Activated CD8-positive, alpha-beta memory T cell treated with anti-CD3 and anti-CD28 coated beads for 36 hours (primary cell): ENCODE results near the gene CDC42BPG. TPM values are rescaled to one million over a fixed set of nuclear protein-coding genes. Genes with fewer than 3 reads are reported as not detected.

Experiments
- CTCF ChIA-PET: fragments of 350-600 bp; sonication (Branson Sonifier 250); formaldehyde crosslinking; loops from one replicate; lab custom pipeline; 2021; ENCODE audit warnings: antibody characterized with exemption; lab: Charles Lee
- POLR2A ChIA-PET: fragments of 350-600 bp; sonication (Branson Sonifier 250); formaldehyde crosslinking; loops from one replicate; lab custom pipeline; 2021; ENCODE audit warnings: antibody characterized with exemption; lab: Charles Lee
- total RNA-seq, 2 experiments: library from RNA; stranded (reverse); gene quantifications; one replicate each; pipeline ENCODE4 v1.2.3, GENCODE V29; 2021

The CDC42BPG gene
- total RNA-seq, 2 experiments from 2014 or later = 0.11 to 0.50 TPM

GRCh38 chr11:64796757-64797541 is 47.5 kb downstream of the CDC42BPG start:
- ChIA-PET CTCF (no interaction called here), POLR2A (no interaction called here)

- ChIA-PET POLR2A (no interaction called here), CTCF (no interaction called here)
Observed at GRCh38 chr11:64796047-64796756, 48.3 kb downstream of the CDC42BPG start.

GRCh38 chr11:64794526-64794925 is 49.9 kb downstream of the CDC42BPG start:
- ChIA-PET CTCF (interaction anchor here (0.9 to 1.0 kb wide), 2 partner anchors 26 to 387 kb away, joined by 3 to 4 read pairs; partner anchors contain the start of gene CAPN1), POLR2A (no interaction called here)

GRCh38 chr11:64793271-64794160 is 50.9 kb downstream of the CDC42BPG start:
- ChIA-PET POLR2A (no interaction called here), CTCF (interaction anchor here (0.9 kb wide), 1 partner anchor 388 kb away, joined by 4 read pairs; the partner anchor contains the start of gene CAPN1)

- POLR2A ChIA-PET = no interaction called here
Observed at GRCh38 chr11:64792482-64792881, 52.0 kb downstream of the CDC42BPG start.

GRCh38 chr11:64791781-64792291 is 52.6 kb downstream of the CDC42BPG start:
- ChIA-PET CTCF (interaction anchor here (1.2 kb wide), 1 partner anchor 11 kb away, joined by 3 read pairs; no protein-coding TSS in a partner anchor), POLR2A (no interaction called here)

More at GRCh38 chr11:64792482-64792881, 52.0 kb downstream of the CDC42BPG start:
- CTCF ChIA-PET = no interaction called here

GRCh38 chr11:64790205-64791095 is 54.0 kb downstream of the CDC42BPG start:
- CTCF ChIA-PET = interaction anchor here (1.2 kb wide), 1 partner anchor 9 kb away, joined by 3 read pairs; no protein-coding TSS in a partner anchor
- POLR2A ChIA-PET = interaction anchor here (0.6 kb wide), 1 partner anchor 560 kb away, joined by 3 read pairs; the partner anchor contains the start of gene DNAJC4

- POLR2A ChIA-PET = no interaction called here
- CTCF ChIA-PET = no interaction called here
Observed at GRCh38 chr11:64789331-64790204, 54.9 kb downstream of the CDC42BPG start.

GRCh38 chr11:64788321-64789215 is 55.9 kb downstream of the CDC42BPG start:
- ChIA-PET CTCF (interaction anchor here (0.9 to 1.0 kb wide), 2 partner anchors 22 to 100 kb away, joined by 3 to 4 read pairs; no protein-coding TSS in a partner anchor), POLR2A (no interaction called here)

GRCh38 chr11:64787526-64788320 is 56.7 kb downstream of the CDC42BPG start:
- ChIA-PET POLR2A (no interaction called here), CTCF (interaction anchor here (0.9 to 1.0 kb wide), 2 partner anchors 23 to 101 kb away, joined by 3 to 4 read pairs; no protein-coding TSS in a partner anchor)

GRCh38 chr11:64786308-64786707 is 58.1 kb downstream of the CDC42BPG start:
- POLR2A ChIA-PET = interaction anchor here (0.7 to 1.2 kb wide), 2 partner anchors 10 to 127 kb away, joined by 3 to 6 read pairs; no protein-coding TSS in a partner anchor
- CTCF ChIA-PET = interaction anchor here (0.5 to 1.2 kb wide), 3 partner anchors 12 to 71 kb away, joined by 3 read pairs; no protein-coding TSS in a partner anchor

GRCh38 chr11:64784813-64785581 is 59.5 kb downstream of the CDC42BPG start:
- ChIA-PET CTCF (interaction anchor here (0.7 to 1.9 kb wide), 5 partner anchors 8 to 401 kb away, joined by 3 to 6 read pairs (median 3); partner anchors contain the start of gene MAP4K2), POLR2A (interaction anchor here (0.6 to 1.2 kb wide), 2 partner anchors 9 to 51 kb away, joined by 3 read pairs; no protein-coding TSS in a partner anchor)

- ChIA-PET CTCF (interaction anchor here (0.5 to 2.0 kb wide), 4 partner anchors 9 to 111 kb away, joined by 3 to 9 read pairs (median 4); partner anchors contain the start of genes MAP4K2 and RASGRP2), POLR2A (interaction anchor here (0.6 to 1.4 kb wide), 15 partner anchors 14 to 572 kb away, joined by 3 to 8 read pairs (median 4); partner anchors contain the start of genes FAU, FERMT3, MRPL49 and PYGM)
Observed at GRCh38 chr11:64778473-64779298, 65.8 kb downstream of the CDC42BPG start, which contains the start of gene SF1. Gene SF1 (minus strand): TSS chr11:64778542. CDS start chr11:64778392, 150 bp downstream.
